ENCODE data around the gene ZNF157.
"Not testable (repeated sequence)": the region's sequence is repeated elsewhere in the genome, so short reads cannot be mapped to it uniquely, and the experiment has no call there.

ZNF157 gene

GRCh38 chrX:47360423-47361179, 9.8 kb upstream of the ZNF157 start:
- in situ Hi-C loops (cut with HindIII; ENCODE audit: low sequenced_read_pairs) = no loop called here
- H3K4me3 ChIP-seq (ENCODE audit: low read depth, low read length) = no peak overlapping the region
- TF ChIP-seq, protein P1, sequence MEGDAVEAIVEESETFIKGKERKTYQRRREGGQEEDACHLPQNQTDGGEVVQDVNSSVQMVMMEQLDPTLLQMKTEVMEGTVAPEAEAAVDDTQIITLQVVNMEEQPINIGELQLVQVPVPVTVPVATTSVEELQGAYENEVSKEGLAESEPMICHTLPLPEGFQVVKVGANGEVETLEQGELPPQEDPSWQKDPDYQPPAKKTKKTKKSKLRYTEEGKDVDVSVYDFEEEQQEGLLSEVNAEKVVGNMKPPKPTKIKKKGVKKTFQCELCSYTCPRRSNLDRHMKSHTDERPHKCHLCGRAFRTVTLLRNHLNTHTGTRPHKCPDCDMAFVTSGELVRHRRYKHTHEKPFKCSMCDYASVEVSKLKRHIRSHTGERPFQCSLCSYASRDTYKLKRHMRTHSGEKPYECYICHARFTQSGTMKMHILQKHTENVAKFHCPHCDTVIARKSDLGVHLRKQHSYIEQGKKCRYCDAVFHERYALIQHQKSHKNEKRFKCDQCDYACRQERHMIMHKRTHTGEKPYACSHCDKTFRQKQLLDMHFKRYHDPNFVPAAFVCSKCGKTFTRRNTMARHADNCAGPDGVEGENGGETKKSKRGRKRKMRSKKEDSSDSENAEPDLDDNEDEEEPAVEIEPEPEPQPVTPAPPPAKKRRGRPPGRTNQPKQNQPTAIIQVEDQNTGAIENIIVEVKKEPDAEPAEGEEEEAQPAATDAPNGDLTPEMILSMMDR (IDR thresholded peaks at IDR 0.05; ENCODE audit: low read depth, low read length, missing control alignments) = no peak
- no peak for DNase-seq (ENCODE audit: low read depth)

GRCh38 chrX:47361538-47362511, 8.6 kb upstream of the ZNF157 start:
- in situ Hi-C loops (cut with HindIII; ENCODE audit: low sequenced_read_pairs) = no loop called here

DNA sequence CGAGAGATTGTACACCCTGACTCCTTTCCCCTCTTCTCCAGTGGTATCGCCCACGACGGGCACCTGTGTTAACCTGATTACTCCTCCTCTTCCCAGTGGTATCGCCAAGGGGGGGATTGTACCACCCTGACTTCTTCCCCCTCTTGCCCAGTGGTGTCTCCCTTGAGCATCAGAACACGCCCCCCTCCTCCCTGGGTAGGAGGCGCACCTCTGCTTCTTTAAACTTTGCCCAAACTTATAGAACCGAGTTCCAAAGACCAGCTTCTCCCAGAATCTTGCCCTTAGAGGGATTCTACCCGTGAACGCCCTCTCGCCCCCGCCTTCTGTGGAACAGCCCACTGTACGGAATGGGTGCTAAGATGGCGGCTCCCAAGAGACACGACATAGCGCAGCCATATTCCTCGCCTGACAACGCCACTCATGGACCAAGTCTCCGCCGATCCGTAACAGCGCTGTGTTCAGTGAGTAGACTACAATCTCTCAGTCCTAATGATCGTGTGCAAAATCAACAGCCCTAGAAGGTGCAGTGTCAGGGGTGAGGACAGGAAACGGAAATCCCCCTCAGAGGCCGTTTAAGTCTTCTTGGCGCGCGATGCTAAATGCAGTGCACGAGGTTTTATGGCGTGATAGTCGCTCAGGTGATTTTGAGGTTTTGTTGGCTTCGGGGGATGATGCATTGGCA, 4.2 kb upstream of the ZNF157 start:
- peak; percentile 40 for DNase-seq (ENCODE audit: low read depth)
- in situ Hi-C loops (cut with HindIII; ENCODE audit: low sequenced_read_pairs) = no loop called here
- TF ChIP-seq, protein P1 (IDR thresholded peaks at IDR 0.05; ENCODE audit: low read depth, low read length, missing control alignments) = no peak
- peak overlapping the region; percentile 42 for H3K4me3 ChIP-seq (ENCODE audit: low read depth, low read length)

More at GRCh38 chrX:47361538-47362511, 8.6 kb upstream of the ZNF157 start:
- peak overlapping the region; percentile 39 for H3K4me3 ChIP-seq (ENCODE audit: low read depth, low read length)
- TF ChIP-seq, protein P1 (IDR thresholded peaks at IDR 0.05; ENCODE audit: low read depth, low read length, missing control alignments) = peak; percentile 14
- peak; percentile 91 for DNase-seq (ENCODE audit: low read depth)

DNA sequence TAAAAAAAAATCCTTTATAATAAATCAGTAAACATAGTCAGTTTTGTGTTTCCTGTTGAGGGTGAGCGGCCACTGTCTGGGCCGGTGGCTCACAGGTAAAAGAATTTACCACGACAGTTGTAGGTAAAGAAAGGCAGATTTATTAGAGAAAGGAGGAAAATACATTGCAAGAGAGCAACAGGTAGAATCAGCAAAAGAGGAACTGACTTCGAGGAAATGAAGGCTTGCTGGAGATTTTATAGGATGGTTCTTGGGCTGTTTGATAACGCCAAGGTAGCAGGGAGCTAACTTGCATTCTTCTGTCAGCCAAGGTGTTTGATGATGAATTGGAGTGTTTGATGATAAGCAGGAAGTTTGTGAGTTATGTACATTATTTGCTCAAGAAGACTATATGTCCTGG, 2.8 kb downstream of the ZNF157 start:
- TF ChIP-seq, protein P1 (IDR thresholded peaks at IDR 0.05; ENCODE audit: low read depth, low read length, missing control alignments) = no peak
- in situ Hi-C loops (cut with HindIII; ENCODE audit: low sequenced_read_pairs) = no loop called here
- H3K4me3 ChIP-seq (ENCODE audit: low read depth, low read length) = no peak overlapping the region
- no peak for DNase-seq (ENCODE audit: low read depth)

- no peak for DNase-seq (ENCODE audit: low read depth)
- no peak overlapping the region for H3K4me3 ChIP-seq (ENCODE audit: low read depth, low read length)
- TF ChIP-seq, protein P1 (IDR thresholded peaks at IDR 0.05; ENCODE audit: low read depth, low read length, missing control alignments) = no peak
- in situ Hi-C loops (cut with HindIII; ENCODE audit: low sequenced_read_pairs) = no loop called here
These were observed 9.9 kb downstream of the ZNF157 start for GRCh38 chrX:47380268-47380667.

- H3K4me3 ChIP-seq (ENCODE audit: low read depth, low read length); DNase-seq (ENCODE audit: low read depth); in situ Hi-C loops (cut with HindIII; ENCODE audit: low sequenced_read_pairs): not testable (repeated sequence)
These were observed 10.5 kb downstream of the ZNF157 start for GRCh38 chrX:47380837-47381236.

Measured in astrocyte of the cerebellum (primary cell).